ENCODE results near the gene TMEM132A.
"Not testable (repeated sequence)": the region's sequence is repeated elsewhere in the genome, so short reads cannot be mapped to it uniquely, and the experiment has no call there.

The TMEM132A gene

GRCh38 chr11:60906132-60906972 lies 17.9 kb upstream of the TMEM132A start, which contains the start of gene PRPF19:
Gene PRPF19 (minus strand): TSS chr11:60906585. CDS start chr11:60906382, 203 bp downstream.
- peak; percentile 95 for DNase-seq (ENCODE audit: low read depth)

- DNase-seq (ENCODE audit: low read depth), result no peak
These were observed 15.5 kb upstream of the TMEM132A start for GRCh38 chr11:60908803-60909202.

- not testable (repeated sequence) for DNase-seq (ENCODE audit: low read depth)
These were observed 14.5 kb upstream of the TMEM132A start for GRCh38 chr11:60909680-60910280.

GRCh38 chr11:60910281-60910687 lies 14.0 kb upstream of the TMEM132A start:
- DNase-seq (ENCODE audit: low read depth), result no peak

- DNase-seq (ENCODE audit: low read depth), result no peak
These were observed 13.4 kb upstream of the TMEM132A start for GRCh38 chr11:60910711-60911380.

GRCh38 chr11:60912223-60912850 lies 11.9 kb upstream of the TMEM132A start:
- DNase-seq (ENCODE audit: low read depth), result no peak

- DNase-seq (ENCODE audit: low read depth), result no peak
These were observed 11.3 kb upstream of the TMEM132A start for GRCh38 chr11:60912851-60913528.

GRCh38 chr11:60913793-60914632 lies 10.2 kb upstream of the TMEM132A start, which contains the start of gene TMEM109:
Gene TMEM109 (plus strand): TSS chr11:60914158. CDS start chr11:60919694, 5,536 bp downstream.
- DNase-seq (ENCODE audit: low read depth), result peak; percentile 85

- DNase-seq (ENCODE audit: low read depth), result no peak
These were observed 9.5 kb upstream of the TMEM132A start for GRCh38 chr11:60914633-60915247.

GRCh38 chr11:60915248-60915914 lies 8.9 kb upstream of the TMEM132A start:
- DNase-seq (ENCODE audit: low read depth), result peak; percentile 62

- DNase-seq (ENCODE audit: low read depth), result no peak
These were observed 7.5 kb upstream of the TMEM132A start for GRCh38 chr11:60916669-60917206.

GRCh38 chr11:60917267-60917666 lies 7.0 kb upstream of the TMEM132A start:
- no peak for DNase-seq (ENCODE audit: low read depth)

GRCh38 chr11:60918251-60918938 lies 5.9 kb upstream of the TMEM132A start:
- DNase-seq (ENCODE audit: low read depth), result no peak

- DNase-seq (ENCODE audit: low read depth), result no peak
These were observed 5.4 kb upstream of the TMEM132A start for GRCh38 chr11:60918939-60919265.

- DNase-seq (ENCODE audit: low read depth), result no peak
These were observed 4.9 kb upstream of the TMEM132A start for GRCh38 chr11:60919320-60919719.

- no peak for DNase-seq (ENCODE audit: low read depth)
These were observed 4.3 kb upstream of the TMEM132A start for GRCh38 chr11:60919956-60920355.

- no peak for DNase-seq (ENCODE audit: low read depth)
These were observed 3.0 kb upstream of the TMEM132A start for GRCh38 chr11:60921259-60921658.

- no peak for DNase-seq (ENCODE audit: low read depth)
These were observed 2.4 kb upstream of the TMEM132A start for GRCh38 chr11:60921777-60922335.

GRCh38 chr11:60922906-60923305 lies 1.4 kb upstream of the TMEM132A start:
- no peak for DNase-seq (ENCODE audit: low read depth)

All from stimulated activated CD4-positive, alpha-beta T cell treated with anti-CD3 and anti-CD28 coated beads, Interleukin-2, amount 100 ng/mL, for 4 hours (primary cell).